Activated CD4-positive, alpha-beta T cell treated with anti-CD3 and anti-CD28 coated beads, Interleukin-2, Interleukin-4, amounts not matched to agents 100 ng/mL and 50 ng/mL, durations not matched to agents 16 hours and 8 hours (primary cell): ENCODE measurements around the gene FCAMR.

Source experiments
- DNase-seq: peaks from one replicate; pipeline ENCODE4 v3.0.0-alpha.2; 2020; ENCODE audit warnings: low spot score

Gene FCAMR

GRCh38 chr1:206908038-206908437, 62.2 kb downstream of the FCAMR start:
- no peak for DNase-seq
